ENCODE data around the gene CLDN5. TPM values are rescaled to one million over a fixed set of nuclear protein-coding genes. Genes with fewer than 3 reads are reported as not detected.
"Not testable (repeated sequence)": the region's sequence is repeated elsewhere in the genome, so short reads cannot be mapped to it uniquely, and the experiment has no call there.

The CLDN5 gene
- total and polyA plus RNA-seq, 4 donors = 61.0 to 203 (median 101) TPM

GRCh38 chr22:19549428-19549827, 25.2 kb upstream of the CLDN5 start:
- Histone ChIP-seq H3K27me3 (ENCODE audit: control insufficient read depth, insufficient read depth, low read length) (no peaks in the 10 kb centered on the region), H3K4me1 (ENCODE audit: control insufficient read depth, insufficient read depth, low read length) (no peaks in the 10 kb centered on the region), H3K27ac (ENCODE audit: low read depth, low read length) (no peak overlapping the region), H3K4me3 (ENCODE audit: low read depth, low read length) (no peak overlapping the region), H3K9me3 (ENCODE audit: control insufficient read depth, insufficient read depth, low read length) (no peaks in the 10 kb centered on the region), H3K36me3 (ENCODE audit: control insufficient read depth, insufficient read depth, low read length) (no peaks in the 10 kb centered on the region)
- DNase-seq (ENCODE audit: low read depth in 4 of 6, low spot score in 6 of 6) = no peak
- 83% methylated on average over 7 of the region's 7 CpGs for WGBS (ENCODE audit: insufficient coverage)

GRCh38 chr22:19548964-19549363, 24.8 kb upstream of the CLDN5 start:
- Histone ChIP-seq H3K27ac (ENCODE audit: low read depth, low read length) (no peak overlapping the region), H3K36me3 (ENCODE audit: control insufficient read depth, insufficient read depth, low read length) (no peaks in the 10 kb centered on the region), H3K4me1 (ENCODE audit: control insufficient read depth, insufficient read depth, low read length) (no peaks in the 10 kb centered on the region), H3K4me3 (ENCODE audit: low read depth, low read length) (no peak overlapping the region), H3K9me3 (ENCODE audit: control insufficient read depth, insufficient read depth, low read length) (no peaks in the 10 kb centered on the region), H3K27me3 (ENCODE audit: control insufficient read depth, insufficient read depth, low read length) (no peaks in the 10 kb centered on the region)
- WGBS (ENCODE audit: insufficient coverage) = 91% methylated on average over 1 of the region's 2 CpGs
- DNase-seq (ENCODE audit: low read depth in 4 of 6, low spot score in 6 of 6) = no peak

- H3K4me3 ChIP-seq (ENCODE audit: low read depth, low read length); DNase-seq (ENCODE audit: low read depth in 4 of 6, low spot score in 6 of 6); H3K4me1 ChIP-seq (ENCODE audit: control insufficient read depth, insufficient read depth, low read length); H3K27me3 ChIP-seq (ENCODE audit: control insufficient read depth, insufficient read depth, low read length); H3K27ac ChIP-seq (ENCODE audit: low read depth, low read length); H3K9me3 ChIP-seq (ENCODE audit: control insufficient read depth, insufficient read depth, low read length); H3K36me3 ChIP-seq (ENCODE audit: control insufficient read depth, insufficient read depth, low read length): not testable (repeated sequence)
- WGBS (ENCODE audit: insufficient coverage) = 96% methylated on average over 4 of the region's 5 CpGs
These were observed 24.2 kb upstream of the CLDN5 start for GRCh38 chr22:19548427-19548826.

- DNase-seq (ENCODE audit: low read depth in 4 of 6, low spot score in 6 of 6) = no peak
- WGBS (ENCODE audit: insufficient coverage) = no CpG with 5 or more reads among the region's 8 CpGs
- Histone ChIP-seq H3K4me1 (ENCODE audit: control insufficient read depth, insufficient read depth, low read length) (no peaks in the 10 kb centered on the region), H3K4me3 (ENCODE audit: low read depth, low read length) (no peak overlapping the region), H3K27ac (ENCODE audit: low read depth, low read length) (no peak overlapping the region), H3K36me3 (ENCODE audit: control insufficient read depth, insufficient read depth, low read length) (no peaks in the 10 kb centered on the region), H3K27me3 (ENCODE audit: control insufficient read depth, insufficient read depth, low read length) (no peaks in the 10 kb centered on the region), H3K9me3 (ENCODE audit: control insufficient read depth, insufficient read depth, low read length) (no peaks in the 10 kb centered on the region)
These were observed 23.4 kb upstream of the CLDN5 start for GRCh38 chr22:19547620-19548019.

GRCh38 chr22:19546680-19547079, 22.5 kb upstream of the CLDN5 start:
- Histone ChIP-seq H3K4me3 (ENCODE audit: low read depth, low read length) (no peak overlapping the region), H3K4me1 (ENCODE audit: control insufficient read depth, insufficient read depth, low read length) (no peaks in the 10 kb centered on the region), H3K27me3 (ENCODE audit: control insufficient read depth, insufficient read depth, low read length) (no peaks in the 10 kb centered on the region), H3K9me3 (ENCODE audit: control insufficient read depth, insufficient read depth, low read length) (no peaks in the 10 kb centered on the region), H3K36me3 (ENCODE audit: control insufficient read depth, insufficient read depth, low read length) (no peaks in the 10 kb centered on the region), H3K27ac (ENCODE audit: low read depth, low read length) (no peak overlapping the region)
- no peak for DNase-seq (ENCODE audit: low read depth in 4 of 6, low spot score in 6 of 6)
- WGBS (ENCODE audit: insufficient coverage) = 96% methylated on average over 4 of the region's 6 CpGs

GRCh38 chr22:19545935-19546207, 21.7 kb upstream of the CLDN5 start:
- Histone ChIP-seq H3K27ac (ENCODE audit: low read depth, low read length) (no peak overlapping the region), H3K9me3 (ENCODE audit: control insufficient read depth, insufficient read depth, low read length) (no peaks in the 10 kb centered on the region), H3K4me3 (ENCODE audit: low read depth, low read length) (no peak overlapping the region), H3K4me1 (ENCODE audit: control insufficient read depth, insufficient read depth, low read length) (no peaks in the 10 kb centered on the region), H3K27me3 (ENCODE audit: control insufficient read depth, insufficient read depth, low read length) (no peaks in the 10 kb centered on the region), H3K36me3 (ENCODE audit: control insufficient read depth, insufficient read depth, low read length) (no peaks in the 10 kb centered on the region)
- WGBS (ENCODE audit: insufficient coverage) = no CpG with 5 or more reads among the region's 5 CpGs
- DNase-seq (ENCODE audit: low read depth in 4 of 6, low spot score in 6 of 6) = no peak

GRCh38 chr22:19543970-19544708, 19.9 kb upstream of the CLDN5 start:
- no peak overlapping the region for H3K27ac ChIP-seq (ENCODE audit: low read depth, low read length)
- no peak overlapping the region for H3K4me3 ChIP-seq (ENCODE audit: low read depth, low read length)
- H3K36me3 ChIP-seq (ENCODE audit: control insufficient read depth, insufficient read depth, low read length) = no peaks in the 10 kb centered on the region
- WGBS (ENCODE audit: insufficient coverage) = 79% methylated on average over 16 of the region's 16 CpGs
- H3K9me3 ChIP-seq (ENCODE audit: control insufficient read depth, insufficient read depth, low read length) = no peaks in the 10 kb centered on the region
- no peak for DNase-seq (ENCODE audit: low read depth in 4 of 6, low spot score in 6 of 6)
- H3K4me1 ChIP-seq (ENCODE audit: control insufficient read depth, insufficient read depth, low read length) = no peaks in the 10 kb centered on the region
- H3K27me3 ChIP-seq (ENCODE audit: control insufficient read depth, insufficient read depth, low read length) = no peaks in the 10 kb centered on the region

- no peak overlapping the region for H3K4me3 ChIP-seq (ENCODE audit: low read depth, low read length)
- DNase-seq (ENCODE audit: low read depth in 4 of 6, low spot score in 6 of 6) = no peak
- no peaks in the 10 kb centered on the region for H3K9me3 ChIP-seq (ENCODE audit: control insufficient read depth, insufficient read depth, low read length)
- H3K27me3 ChIP-seq (ENCODE audit: control insufficient read depth, insufficient read depth, low read length) = no peaks in the 10 kb centered on the region
- H3K36me3 ChIP-seq (ENCODE audit: control insufficient read depth, insufficient read depth, low read length) = no peaks in the 10 kb centered on the region
- H3K4me1 ChIP-seq (ENCODE audit: control insufficient read depth, insufficient read depth, low read length) = no peaks in the 10 kb centered on the region
- H3K27ac ChIP-seq (ENCODE audit: low read depth, low read length) = no peak overlapping the region
These were observed 16.2 kb upstream of the CLDN5 start for GRCh38 chr22:19540394-19540793.

GRCh38 chr22:19537941-19538488, 13.8 kb upstream of the CLDN5 start:
- no peaks in the 10 kb centered on the region for H3K36me3 ChIP-seq (ENCODE audit: control insufficient read depth, insufficient read depth, low read length)
- no peaks in the 10 kb centered on the region for H3K4me1 ChIP-seq (ENCODE audit: control insufficient read depth, insufficient read depth, low read length)
- no peaks in the 10 kb centered on the region for H3K27me3 ChIP-seq (ENCODE audit: control insufficient read depth, insufficient read depth, low read length)
- no peak overlapping the region for H3K4me3 ChIP-seq (ENCODE audit: low read depth, low read length)
- 91% methylated on average over 1 of the region's 5 CpGs for WGBS (ENCODE audit: insufficient coverage)
- no peaks in the 10 kb centered on the region for H3K9me3 ChIP-seq (ENCODE audit: control insufficient read depth, insufficient read depth, low read length)
- H3K27ac ChIP-seq (ENCODE audit: low read depth, low read length) = no peak overlapping the region
- DNase-seq (ENCODE audit: low read depth in 4 of 6, low spot score in 6 of 6) = no peak

GRCh38 chr22:19536564-19536963, 12.4 kb upstream of the CLDN5 start:
- Histone ChIP-seq H3K27ac (ENCODE audit: low read depth, low read length) (no peak overlapping the region), H3K4me1 (ENCODE audit: control insufficient read depth, insufficient read depth, low read length) (no peaks in the 10 kb centered on the region), H3K4me3 (ENCODE audit: low read depth, low read length) (no peak overlapping the region), H3K9me3 (ENCODE audit: control insufficient read depth, insufficient read depth, low read length) (no peaks in the 10 kb centered on the region), H3K27me3 (ENCODE audit: control insufficient read depth, insufficient read depth, low read length) (no peaks in the 10 kb centered on the region), H3K36me3 (ENCODE audit: control insufficient read depth, insufficient read depth, low read length) (no peaks in the 10 kb centered on the region)
- WGBS (ENCODE audit: insufficient coverage) = 100% methylated on average over 1 of the region's 9 CpGs
- DNase-seq (ENCODE audit: low read depth in 4 of 6, low spot score in 6 of 6) = no peak

Measured in spinal cord (tissue), 10 donors.